ENCODE data around the gene TUBA4A. TPM values are rescaled to one million over a fixed set of nuclear protein-coding genes. Genes with fewer than 3 reads are reported as not detected.

The TUBA4A gene
- total RNA-seq, 4 donors from 2014 or later, result 8.0 to 24.6 (median 9.4) TPM

GRCh38 chr2:219291394-219291793, 37.7 kb upstream of the TUBA4A start:
- peak overlapping the region in 3 of 4 donors; percentile 99 to 100 (median 100) for H3K27ac ChIP-seq
- DNase-seq (ENCODE audit: low spot score in 2 of 2), result no peak
- H3K9me3 ChIP-seq, result no peaks in the 10 kb centered on the region
- no peaks in the 10 kb centered on the region for H3K36me3 ChIP-seq
- no peak overlapping the region for H3K4me3 ChIP-seq
- TF ChIP-seq CTCF (IDR thresholded peaks at IDR 0.05) (no peak), POLR2A (IDR thresholded peaks at IDR 0.05) (no peak), EP300 (IDR thresholded peaks at IDR 0.05) (no peak)
- H3K4me1 ChIP-seq, result peaks cover 0 to 64% (median 32%) of the 10 kb centered on the region in 4 donors
- no peaks in the 10 kb centered on the region for H3K27me3 ChIP-seq
- 84 to 88% methylated on average over 7 of the region's 7 CpGs for WGBS, 2 donors

DNA sequence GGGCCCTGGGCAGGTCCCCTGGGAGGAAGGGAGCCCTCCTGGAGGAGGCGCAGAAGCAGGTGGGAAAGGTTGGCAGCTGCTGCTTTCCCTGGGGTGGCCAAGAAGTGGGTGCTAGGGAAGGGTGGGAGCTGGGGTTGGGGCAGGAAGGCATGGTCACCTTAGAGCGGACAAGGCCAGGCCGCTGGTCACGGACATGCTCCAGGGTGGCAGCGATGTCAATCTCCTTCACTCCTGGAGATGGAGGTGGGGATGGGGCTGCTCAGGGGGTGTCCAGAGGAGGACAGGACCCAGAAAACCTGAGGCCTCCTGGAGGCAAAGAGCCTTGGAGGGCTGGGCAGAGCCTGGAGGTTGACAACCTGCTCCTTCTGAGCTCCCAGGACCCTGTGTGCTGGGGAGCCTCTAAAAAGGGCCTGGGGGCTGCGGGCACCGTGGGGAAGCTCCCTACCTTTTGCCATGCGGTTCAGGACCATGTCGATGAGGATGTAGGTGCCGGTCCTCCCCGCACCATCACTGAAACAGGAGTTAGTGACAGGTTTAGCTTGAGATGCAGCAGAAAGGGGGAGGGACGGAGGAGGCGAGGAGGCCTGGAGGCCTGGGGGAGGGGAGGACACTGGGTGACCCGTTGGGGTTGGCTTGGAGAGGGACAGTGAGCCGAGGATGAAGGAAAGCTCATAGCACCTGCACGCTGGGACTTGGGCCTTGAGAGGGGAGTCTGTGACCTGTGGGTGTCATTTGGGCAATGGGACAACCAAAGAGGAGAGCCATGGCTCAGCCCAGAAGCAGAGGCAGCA, 36.9 kb upstream of the TUBA4A start:
- Histone ChIP-seq H3K36me3 (peaks cover 0 to 1% (median 0%) of the 10 kb centered on the region in 3 donors), H3K9me3 (no peaks in the 10 kb centered on the region), H3K4me3 (no peak overlapping the region), H3K4me1 (peaks cover 0 to 72% (median 38%) of the 10 kb centered on the region in 4 donors), H3K27ac (peak overlapping the region; percentile 80 to 100 (median 100)), H3K27me3 (no peaks in the 10 kb centered on the region)
- no peak for TF ChIP-seq POLR2A (IDR thresholded peaks at IDR 0.05)
- no peak for TF ChIP-seq CTCF (IDR thresholded peaks at IDR 0.05)
- no peak for TF ChIP-seq EP300 (IDR thresholded peaks at IDR 0.05)
- no peak for DNase-seq (ENCODE audit: low spot score in 2 of 2)
- 75 to 82% methylated on average over 16 of the region's 16 CpGs for WGBS, 2 donors

- DNase-seq (ENCODE audit: low spot score in 2 of 2), result peak; percentile 73 to 76
- H3K27me3 ChIP-seq, result no peaks in the 10 kb centered on the region
- WGBS, 2 donors, result 19 to 24% methylated on average over 15 to 16 of the region's 16 CpGs
- no peaks in the 10 kb centered on the region for H3K9me3 ChIP-seq
- no peak overlapping the region for H3K4me3 ChIP-seq
- H3K27ac ChIP-seq, result peak overlapping the region; percentile 80 to 100 (median 100)
- H3K36me3 ChIP-seq, result peaks cover 0 to 10% (median 5%) of the 10 kb centered on the region in 3 donors
- peak; percentile 95 to 98 for TF ChIP-seq EP300 (IDR thresholded peaks at IDR 0.05)
- TF ChIP-seq POLR2A (IDR thresholded peaks at IDR 0.05), result peak in 1 of 2 donors; percentile 63
- peak in 1 of 5 experiments; percentile 29 for TF ChIP-seq CTCF (IDR thresholded peaks at IDR 0.05)
- H3K4me1 ChIP-seq, result peaks cover 0 to 74% (median 42%) of the 10 kb centered on the region in 4 donors
Observed at GRCh38 chr2:219289537-219290361, 36.0 kb upstream of the TUBA4A start.

GRCh38 chr2:219289195-219289536, 35.4 kb upstream of the TUBA4A start:
- Histone ChIP-seq H3K36me3 (peaks cover 0 to 15% (median 6%) of the 10 kb centered on the region in 3 donors), H3K4me3 (no peak overlapping the region), H3K4me1 (peaks cover 0 to 74% (median 43%) of the 10 kb centered on the region in 4 donors)

More at GRCh38 chr2:219289195-219289536, 35.4 kb upstream of the TUBA4A start:
- WGBS, 2 donors, result 61 to 62% methylated on average over 5 to 6 of the region's 6 CpGs
- Histone ChIP-seq H3K9me3 (no peaks in the 10 kb centered on the region), H3K27ac (peak overlapping the region; percentile 76 to 100 (median 100)), H3K27me3 (no peaks in the 10 kb centered on the region)
- no peak for TF ChIP-seq CTCF (IDR thresholded peaks at IDR 0.05)
- no peak for TF ChIP-seq POLR2A (IDR thresholded peaks at IDR 0.05)
- TF ChIP-seq EP300 (IDR thresholded peaks at IDR 0.05), result no peak
- no peak for DNase-seq (ENCODE audit: low spot score in 2 of 2)

All from tibial nerve (tissue), 4 donors.